ENCODE results near the gene TAF1B. TPM values are rescaled to one million over a fixed set of nuclear protein-coding genes. Genes with fewer than 3 reads are reported as not detected.

TAF1B gene
- total and polyA plus RNA-seq, 5 experiments from 2014 or later, result 10.1 to 19.3 (median 13.1) TPM

DNA sequence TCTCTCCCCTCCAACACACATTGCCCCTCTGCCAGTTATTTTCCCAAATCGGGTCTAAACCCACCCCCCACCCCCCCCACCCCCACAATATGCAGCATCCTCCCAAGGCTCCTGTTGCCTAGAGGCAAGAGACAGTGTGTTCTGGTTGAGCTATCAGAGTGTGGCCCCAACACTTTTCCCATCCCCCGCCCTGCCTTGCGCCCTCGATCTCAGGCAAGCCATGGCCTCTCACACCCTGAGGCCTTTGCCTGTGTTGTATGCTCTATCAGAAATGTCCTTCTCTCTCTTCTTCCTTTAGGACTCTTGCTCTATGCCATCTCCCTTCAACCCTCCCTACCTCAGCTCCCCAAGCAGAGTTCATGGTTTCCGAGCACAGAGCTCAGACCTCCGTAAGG, 98.7 kb downstream of the TAF1B start:
- no peak overlapping the region for H3K27ac Mint-ChIP-seq
- peaks cover 3 to 21% (median 16%) of the 10 kb centered on the region in 5 donors for H3K27me3 Mint-ChIP-seq
- ATAC-seq, result no peak
- H3K36me3 Mint-ChIP-seq, result no peaks in the 10 kb centered on the region
- H3K4me1 Mint-ChIP-seq, result peaks cover 0 to 6% (median 0%) of the 10 kb centered on the region in 4 donors
- DNase-seq, result no peak
- POLR2A ChIA-PET, result no interaction called here
- H3K4me3 Mint-ChIP-seq, result no peak overlapping the region
- H3K9me3 Mint-ChIP-seq, result no peaks in the 10 kb centered on the region

DNA sequence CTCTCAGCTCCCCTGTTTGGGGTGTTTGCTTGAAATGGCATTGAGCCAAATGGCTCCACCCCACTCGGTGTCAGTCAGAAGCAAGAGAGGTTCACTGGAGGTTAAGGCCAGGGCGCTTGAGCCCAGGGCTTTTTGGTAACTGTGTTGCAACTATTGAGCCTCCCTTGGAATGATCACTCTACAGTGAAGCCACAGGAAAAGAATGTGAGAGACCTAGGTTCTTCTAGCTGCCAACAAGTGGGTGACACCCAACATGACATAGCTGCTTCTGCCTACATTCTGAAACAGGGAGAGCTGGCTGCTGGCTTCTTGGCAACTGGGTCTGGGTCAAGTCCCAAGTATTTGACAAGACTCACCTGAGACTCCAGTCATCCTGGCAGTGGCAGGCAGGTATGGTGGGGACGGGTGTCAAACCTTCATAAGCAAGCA, 101.1 kb downstream of the TAF1B start:
- ATAC-seq (no peak), DNase-seq (no peak)
- Mint-ChIP-seq H3K27me3 (peaks cover 3 to 23% (median 18%) of the 10 kb centered on the region in 5 donors), H3K36me3 (no peaks in the 10 kb centered on the region), H3K27ac (no peak overlapping the region), H3K4me1 (peaks cover 0 to 3% (median 0%) of the 10 kb centered on the region in 4 donors), H3K9me3 (no peaks in the 10 kb centered on the region), H3K4me3 (no peak overlapping the region)
- POLR2A ChIA-PET, result interaction anchor here (0.6 kb wide), 1 partner anchor 76 kb away, joined by 3 read pairs; no protein-coding TSS in a partner anchor

DNA sequence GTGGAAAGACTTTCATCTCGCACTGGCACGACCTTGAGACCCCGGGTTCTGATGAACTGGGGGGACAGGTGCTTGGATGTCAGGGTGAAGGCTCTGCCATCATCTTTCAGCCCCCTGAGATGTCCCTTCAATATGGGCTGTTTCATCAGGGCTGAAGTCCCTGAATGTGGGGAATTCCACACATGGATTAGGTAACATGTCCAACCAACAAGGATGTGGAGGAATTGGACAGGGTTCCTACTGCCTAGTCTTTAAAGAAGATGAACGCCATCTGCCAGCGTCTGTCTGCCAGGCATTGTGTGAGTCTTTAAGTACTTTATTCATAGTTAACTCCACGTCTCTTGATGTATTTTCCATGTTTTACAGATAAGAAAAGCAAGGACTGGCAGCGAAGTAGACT, 102.3 kb downstream of the TAF1B start:
- Mint-ChIP-seq H3K4me3 (no peak overlapping the region), H3K4me1 (peaks cover 3 to 8% (median 6%) of the 10 kb centered on the region in 4 donors), H3K36me3 (no peaks in the 10 kb centered on the region), H3K27ac (no peak overlapping the region), H3K9me3 (no peaks in the 10 kb centered on the region), H3K27me3 (peaks cover 12 to 34% (median 28%) of the 10 kb centered on the region in 5 donors)
- no peak for ATAC-seq
- POLR2A ChIA-PET, result no interaction called here
- DNase-seq, result no peak

DNA sequence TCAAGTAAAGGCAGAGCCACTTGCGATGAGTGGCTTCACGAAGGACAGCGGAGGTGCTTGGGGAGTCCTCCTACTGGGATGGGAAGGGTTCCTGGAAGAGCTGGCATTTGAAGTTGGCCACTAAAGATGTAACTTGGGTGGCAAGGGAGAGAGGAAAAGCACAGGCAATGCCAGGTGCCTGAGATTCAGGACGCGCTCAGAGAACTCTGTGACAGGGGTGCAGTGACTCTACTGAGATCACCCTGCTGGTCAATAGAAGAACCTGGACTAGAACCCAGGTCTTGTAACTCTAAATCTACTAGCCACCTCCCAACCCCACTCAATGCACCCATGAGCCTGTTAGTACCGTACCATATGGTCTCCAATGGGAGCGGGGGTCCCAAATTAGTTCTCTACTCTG, 102.8 kb downstream of the TAF1B start:
- peaks cover 13 to 37% (median 28%) of the 10 kb centered on the region in 5 donors for H3K27me3 Mint-ChIP-seq

DNA sequence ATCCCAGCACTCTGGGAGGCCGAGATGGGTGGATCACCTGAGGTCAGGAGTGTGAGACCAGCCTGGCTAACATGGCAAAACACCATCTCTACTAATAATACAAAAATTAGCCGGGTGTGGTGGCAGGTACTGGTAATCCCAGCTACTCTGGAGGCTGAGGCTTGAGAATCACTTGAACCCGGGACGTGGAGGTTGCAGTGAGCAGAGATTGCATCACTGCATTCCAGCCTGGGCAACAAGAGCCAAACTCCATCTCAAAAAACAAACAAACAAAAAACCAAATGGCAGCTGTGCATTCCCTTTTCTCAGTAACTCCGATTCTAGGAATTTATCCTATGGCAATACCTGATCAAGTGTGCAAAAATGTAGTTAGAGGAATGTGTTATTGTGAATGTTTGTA, 103.5 kb downstream of the TAF1B start:
- DNase-seq, result no peak
- Mint-ChIP-seq H3K27me3 (peaks cover 13 to 37% (median 28%) of the 10 kb centered on the region in 5 donors), H3K9me3 (no peaks in the 10 kb centered on the region), H3K4me1 (peaks cover 3 to 8% (median 7%) of the 10 kb centered on the region in 4 donors), H3K36me3 (no peaks in the 10 kb centered on the region), H3K27ac (no peak overlapping the region), H3K4me3 (no peak overlapping the region)
- no peak for ATAC-seq
- POLR2A ChIA-PET, result no interaction called here

More for the DNA sequence above, 102.8 kb downstream of the TAF1B start:
- ATAC-seq, result no peak
- peaks cover 3 to 8% (median 7%) of the 10 kb centered on the region in 4 donors for H3K4me1 Mint-ChIP-seq
- no peaks in the 10 kb centered on the region for H3K9me3 Mint-ChIP-seq
- no peaks in the 10 kb centered on the region for H3K36me3 Mint-ChIP-seq
- POLR2A ChIA-PET, result no interaction called here
- H3K27ac Mint-ChIP-seq, result no peak overlapping the region
- H3K4me3 Mint-ChIP-seq, result no peak overlapping the region
- no peak for DNase-seq

DNA sequence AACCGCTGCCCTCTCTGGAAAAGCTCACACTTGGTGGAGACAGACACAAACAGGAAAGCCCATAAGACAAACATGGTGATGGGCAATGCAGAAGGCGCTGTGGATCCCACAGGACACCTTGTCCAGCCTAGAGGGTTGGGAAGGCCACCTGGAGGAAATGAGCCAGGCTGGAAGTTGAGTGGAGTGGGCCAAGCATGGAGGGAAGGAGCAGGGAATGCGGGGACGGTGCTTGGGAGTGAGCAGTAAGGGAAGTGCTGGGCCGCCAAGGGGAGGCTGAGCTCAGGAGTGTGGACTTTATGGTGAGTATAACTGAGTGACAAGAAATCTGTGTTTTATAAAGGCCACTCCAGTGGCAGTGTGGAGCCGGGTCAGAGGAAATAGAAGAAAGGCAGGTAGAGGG, 105.4 kb downstream of the TAF1B start:
- no peaks in the 10 kb centered on the region for H3K9me3 Mint-ChIP-seq
- no peaks in the 10 kb centered on the region for H3K36me3 Mint-ChIP-seq
- ATAC-seq (no peak), DNase-seq (no peak)
- peaks cover 19 to 51% (median 32%) of the 10 kb centered on the region in 5 donors for H3K27me3 Mint-ChIP-seq
- H3K4me3 Mint-ChIP-seq, result peak overlapping the region in 6 of 10 donors; percentile 13 to 70 (median 40)
- POLR2A ChIA-PET, result interaction anchor here (0.7 kb wide), 1 partner anchor 10 kb away, joined by 6 read pairs; no protein-coding TSS in a partner anchor
- H3K4me1 Mint-ChIP-seq, result peaks cover 4 to 12% (median 9%) of the 10 kb centered on the region in 4 donors
- peak overlapping the region in 1 of 10 donors; percentile 40 for H3K27ac Mint-ChIP-seq

DNA sequence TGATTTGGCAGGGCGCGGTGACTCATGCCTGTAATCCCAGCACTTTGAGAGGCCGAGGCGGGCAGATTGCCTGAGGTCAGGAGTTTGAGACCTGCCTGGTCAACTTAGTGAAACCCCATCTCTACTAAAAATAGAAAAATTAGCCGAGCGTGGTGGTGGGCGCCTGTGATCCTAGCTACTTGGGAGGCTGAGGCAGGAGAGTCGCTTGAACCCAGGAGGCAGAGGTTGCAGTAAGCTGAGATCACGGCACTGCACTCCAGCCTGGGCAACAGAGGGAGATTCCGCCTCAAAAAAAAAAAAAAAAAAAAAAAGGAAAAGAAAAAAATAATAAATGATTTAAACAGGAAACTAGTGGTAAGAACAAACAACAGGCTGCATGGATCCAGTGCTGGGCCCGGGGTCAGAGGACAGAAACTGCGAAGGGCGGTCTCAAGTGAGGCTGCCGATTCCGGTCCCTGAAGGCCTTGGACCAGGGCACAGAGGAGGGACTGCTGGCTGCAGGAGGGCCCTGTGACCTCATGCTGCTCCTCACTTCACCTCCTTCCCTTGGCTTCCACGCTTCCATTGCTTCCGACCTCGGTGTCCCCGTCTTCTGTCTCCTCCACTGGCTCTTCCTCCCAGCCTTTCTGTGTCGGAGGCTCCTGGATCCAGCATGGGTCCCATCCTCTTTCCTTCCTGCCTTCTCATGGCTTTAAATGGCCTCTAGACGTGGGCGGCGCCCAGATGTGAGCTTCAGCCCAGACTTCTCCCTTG, 106.1 kb downstream of the TAF1B start:
- POLR2A ChIA-PET, result interaction anchor here (0.7 kb wide), 1 partner anchor 10 kb away, joined by 6 read pairs; no protein-coding TSS in a partner anchor
- no peak for DNase-seq
- Mint-ChIP-seq H3K36me3 (no peaks in the 10 kb centered on the region), H3K27ac (peak overlapping the region in 3 of 10 donors; percentile 37 to 72 (median 60)), H3K4me3 (peak overlapping the region; percentile 71 to 91 (median 84)), H3K9me3 (no peaks in the 10 kb centered on the region), H3K27me3 (peaks cover 19 to 56% (median 34%) of the 10 kb centered on the region in 5 donors), H3K4me1 (peaks cover 4 to 12% (median 9%) of the 10 kb centered on the region in 4 donors)
- ATAC-seq, result no peak

DNA sequence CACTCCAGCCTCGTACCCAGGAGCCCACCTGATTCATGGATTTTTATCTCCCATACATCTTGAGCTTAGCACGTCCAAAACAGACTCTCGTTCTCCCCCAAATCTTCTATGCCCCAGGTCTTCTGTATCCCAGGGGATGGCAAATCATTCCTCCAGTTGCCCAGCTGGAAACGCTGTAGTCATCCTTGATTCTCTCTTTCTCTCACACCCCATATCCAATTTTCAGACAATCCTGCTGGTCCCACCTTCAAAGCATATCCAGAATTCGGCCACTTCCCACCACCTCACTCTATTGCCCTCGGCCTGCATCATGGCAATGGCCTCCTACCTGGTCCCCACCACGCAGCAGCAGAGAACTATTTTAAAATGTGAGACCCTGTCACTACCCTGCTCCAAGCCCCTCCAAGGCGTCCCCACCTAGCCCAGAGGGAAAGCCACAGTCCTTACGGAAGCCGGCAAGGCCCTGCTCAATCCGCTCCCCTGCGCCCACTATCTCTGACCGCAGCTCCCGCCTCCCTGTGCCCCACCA, 106.8 kb downstream of the TAF1B start:
- peak overlapping the region in 8 of 10 donors; percentile 18 to 80 (median 50) for H3K27ac Mint-ChIP-seq
- no peaks in the 10 kb centered on the region for H3K9me3 Mint-ChIP-seq
- no peaks in the 10 kb centered on the region for H3K36me3 Mint-ChIP-seq
- peaks cover 19 to 56% (median 33%) of the 10 kb centered on the region in 5 donors for H3K27me3 Mint-ChIP-seq
- peak overlapping the region; percentile 71 to 91 (median 84) for H3K4me3 Mint-ChIP-seq
- peaks cover 4 to 12% (median 9%) of the 10 kb centered on the region in 4 donors for H3K4me1 Mint-ChIP-seq
- POLR2A ChIA-PET, result no interaction called here
- DNase-seq (no peak), ATAC-seq (no peak)

DNA sequence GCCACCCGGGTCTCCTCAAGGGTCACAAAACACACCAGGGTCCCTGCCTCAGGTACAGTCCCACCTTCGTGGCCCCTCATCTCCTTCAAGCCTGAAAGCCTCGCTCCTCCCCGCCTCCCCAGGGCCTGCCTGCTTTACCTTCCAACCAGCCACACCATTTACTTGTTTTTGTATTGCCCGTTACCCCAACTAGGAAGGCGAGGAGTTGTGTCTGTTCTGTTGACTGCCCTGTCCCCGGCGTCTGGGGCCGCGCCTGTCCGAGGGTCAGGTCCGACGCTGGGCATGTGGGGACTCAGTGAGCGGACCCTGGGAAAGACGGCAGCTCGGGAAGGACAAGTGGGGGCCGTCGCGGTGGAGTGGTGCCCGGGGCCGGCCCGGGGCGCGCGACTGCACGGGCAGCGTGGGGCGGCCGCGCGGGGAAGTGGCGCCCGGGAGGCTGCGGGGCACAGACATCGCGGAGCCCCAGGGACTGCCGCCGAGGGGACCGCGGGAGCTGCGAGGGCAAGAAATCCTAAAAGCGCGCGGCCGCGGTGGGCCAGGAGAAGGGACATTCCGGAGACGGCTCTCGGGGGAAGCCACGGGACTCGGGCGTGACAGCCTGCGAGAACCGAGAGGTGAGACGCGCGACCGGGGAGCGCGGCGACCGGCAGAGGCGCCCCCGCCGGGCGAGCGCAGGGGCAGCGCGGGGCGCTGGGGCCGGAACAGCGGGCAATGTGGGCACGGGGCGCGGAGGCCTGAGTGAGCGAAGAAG, 107.4 kb downstream of the TAF1B start:
- ATAC-seq, result peak; percentile 55 to 56
- H3K4me3 Mint-ChIP-seq, result peak overlapping the region; percentile 71 to 91 (median 84)
- H3K4me1 Mint-ChIP-seq, result peaks cover 4 to 12% (median 9%) of the 10 kb centered on the region in 4 donors
- no peaks in the 10 kb centered on the region for H3K9me3 Mint-ChIP-seq
- DNase-seq, result peak in 8 of 10 donors; percentile 19 to 70 (median 46)
- no peaks in the 10 kb centered on the region for H3K36me3 Mint-ChIP-seq
- H3K27ac Mint-ChIP-seq, result peak overlapping the region in 7 of 10 donors; percentile 18 to 80 (median 42)
- POLR2A ChIA-PET, result interaction anchor here (0.6 kb wide), 1 partner anchor 666 kb away, joined by 5 read pairs; no protein-coding TSS in a partner anchor
- peaks cover 21 to 50% (median 30%) of the 10 kb centered on the region in 5 donors for H3K27me3 Mint-ChIP-seq

DNA sequence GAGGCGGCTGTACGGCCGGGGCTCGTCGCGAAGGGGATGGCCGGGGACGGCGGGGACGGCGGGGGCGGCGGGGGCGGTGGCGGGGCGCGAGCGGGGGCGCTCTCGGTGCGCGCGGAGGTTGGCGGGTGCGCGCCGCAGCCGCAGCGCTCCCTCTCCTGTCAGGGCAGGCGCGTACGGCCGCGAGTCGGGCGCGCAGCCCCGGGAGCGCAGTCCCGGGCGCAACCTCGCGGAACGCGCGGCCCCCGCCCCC, 107.9 kb downstream of the TAF1B start:
- H3K9me3 Mint-ChIP-seq, result no peaks in the 10 kb centered on the region
- POLR2A ChIA-PET, result interaction anchor here (0.6 kb wide), 1 partner anchor 665 kb away, joined by 5 read pairs; no protein-coding TSS in a partner anchor
- peaks cover 19 to 45% (median 27%) of the 10 kb centered on the region in 5 donors for H3K27me3 Mint-ChIP-seq
- H3K27ac Mint-ChIP-seq, result peak overlapping the region in 1 of 10 donors; percentile 74
- DNase-seq (no peak), ATAC-seq (no peak)
- H3K4me3 Mint-ChIP-seq, result peak overlapping the region in 4 of 10 donors; percentile 78 to 86 (median 82)
- no peaks in the 10 kb centered on the region for H3K36me3 Mint-ChIP-seq
- H3K4me1 Mint-ChIP-seq, result peaks cover 4 to 12% (median 9%) of the 10 kb centered on the region in 4 donors

DNA sequence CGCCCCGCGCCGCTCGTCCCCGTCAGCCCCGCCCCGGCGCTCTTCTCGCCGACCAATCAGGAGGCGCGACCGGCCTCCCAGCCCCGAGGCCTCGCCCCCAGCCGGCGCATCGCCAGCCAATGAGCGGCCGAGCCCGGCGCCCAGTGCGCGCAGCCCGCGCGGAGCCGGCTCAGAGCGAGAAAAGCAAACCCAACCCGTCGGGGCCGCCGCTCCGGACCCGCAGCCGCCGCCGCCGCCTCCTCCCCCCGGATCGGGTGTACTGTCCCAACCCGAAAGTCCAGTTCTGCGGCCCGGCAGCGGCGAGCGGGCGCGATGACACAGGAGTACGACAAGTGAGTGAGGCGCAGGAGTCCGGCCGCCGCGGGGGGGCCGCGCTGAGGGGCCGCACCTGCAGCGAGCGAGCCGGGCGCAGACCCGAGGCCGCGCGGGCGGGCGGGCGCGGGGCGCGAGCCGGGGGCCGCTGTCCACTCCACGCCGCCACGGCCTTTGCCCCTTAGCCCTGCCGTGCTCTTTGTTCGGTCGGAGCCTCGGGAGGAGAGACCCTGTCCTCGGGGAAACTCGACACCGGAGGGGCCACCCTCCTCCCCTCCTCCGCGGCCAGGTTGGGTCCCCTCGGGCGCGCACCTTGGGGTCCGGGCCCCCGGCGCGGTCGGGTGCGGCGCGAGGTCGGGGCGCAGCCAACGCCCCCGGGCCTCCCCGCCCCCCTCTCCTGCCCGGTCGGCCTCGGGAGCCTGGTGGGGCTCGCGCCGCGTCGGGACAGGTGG, 108.4 kb downstream of the TAF1B start, which contains the start of gene GRHL1:
TSS of gene GRHL1 (plus strand) at position 172 of the 764 bp plus-strand sequence. CDS start at position 313, 141 bp downstream.
- Mint-ChIP-seq H3K4me3 (peak within 1 kb of the TSS; percentile 77 to 91 (median 84)), H3K9me3 (no peaks in the 10 kb centered on the region), H3K4me1 (peaks cover 4 to 12% (median 9%) of the 10 kb centered on the region in 4 donors), H3K27ac (peak within 1 kb of the TSS in 8 of 10 donors; percentile 4 to 80 (median 40)), H3K36me3 (no peaks in the 10 kb centered on the region), H3K27me3 (peaks cover 15 to 42% (median 27%) of the 10 kb centered on the region in 5 donors)
- peak; percentile 93 to 94 for ATAC-seq
- POLR2A ChIA-PET, result no interaction called here
- peak; percentile 82 to 94 (median 90) for DNase-seq

DNA sequence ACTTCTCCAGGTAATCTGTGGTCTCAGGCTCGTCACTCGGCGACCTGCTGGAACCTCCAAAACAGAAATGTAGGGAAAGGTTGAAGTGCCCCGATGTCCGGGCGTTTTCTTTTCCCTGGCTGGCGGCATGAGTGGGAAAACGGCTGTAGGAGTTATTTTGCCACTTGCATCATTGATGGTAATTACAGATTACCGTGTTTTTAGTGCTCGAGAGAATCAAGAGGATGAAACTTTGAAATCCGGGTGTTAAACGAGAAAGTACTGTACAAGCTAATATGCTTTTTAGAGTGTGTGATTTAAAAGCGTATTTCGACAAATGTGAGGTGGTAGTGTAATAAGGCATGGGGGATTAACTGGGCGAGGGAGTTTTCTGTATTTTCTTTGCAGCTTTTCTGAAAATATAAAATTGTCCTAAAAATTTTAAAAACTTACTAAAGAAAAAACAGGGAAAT, 109.0 kb downstream of the TAF1B start:
- peak overlapping the region; percentile 70 to 87 (median 80) for H3K4me3 Mint-ChIP-seq
- POLR2A ChIA-PET, result no interaction called here
- H3K27me3 Mint-ChIP-seq, result peaks cover 15 to 42% (median 27%) of the 10 kb centered on the region in 5 donors
- H3K4me1 Mint-ChIP-seq, result peaks cover 4 to 12% (median 9%) of the 10 kb centered on the region in 4 donors
- H3K27ac Mint-ChIP-seq, result peak overlapping the region in 3 of 10 donors; percentile 4 to 60 (median 26)
- no peak for ATAC-seq
- no peaks in the 10 kb centered on the region for H3K36me3 Mint-ChIP-seq
- no peaks in the 10 kb centered on the region for H3K9me3 Mint-ChIP-seq
- peak in 1 of 10 donors; percentile 3 for DNase-seq

Measured in naive thymus-derived CD8-positive, alpha-beta T cell (primary cell).